OCI-LY3 (cell line): ENCODE results near the gene REEP5.

Source experiments
- CTCF ChIP-seq: fragments of 200-600, 300-600 bp; sonication (generic); IDR thresholded peaks from 2 replicates; pipeline ENCODE4 v1.5.1; 2014; ENCODE audit warnings: antibody characterized with exemption, low read length, low read depth
- EZH2phosphoT487 ChIP-seq: fragments of 200-600 bp; shearing (Covaris generic); IDR thresholded peaks from 2 replicates; pipeline ENCODE4 v1.6.1; 2018; ENCODE audit warnings: antibody characterized with exemption, mixed run types, low read depth

DNA sequence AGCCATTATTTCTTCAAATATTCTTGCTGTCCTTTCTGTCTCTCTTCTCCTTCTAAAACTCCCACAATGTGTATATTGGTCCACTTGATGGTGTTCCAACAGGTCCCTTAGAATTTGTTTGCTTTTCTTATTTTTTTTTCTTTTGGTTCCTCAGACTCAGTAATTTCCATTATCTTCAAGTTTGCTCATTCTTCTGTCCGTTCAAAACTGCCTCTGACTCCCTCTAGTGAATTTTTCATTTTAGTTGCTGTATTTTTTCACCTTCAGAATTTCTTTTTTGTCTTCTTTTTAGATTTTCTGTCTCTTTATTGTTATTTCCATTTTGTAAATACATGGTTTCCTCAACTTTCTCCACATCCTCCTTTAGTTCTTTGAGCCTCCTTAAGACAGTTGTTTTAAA is 67.4 kb downstream of the REEP5 start:
- TF ChIP-seq CTCF (no peak), EZH2phosphoT487 (no peak)
